ENCODE measurements around the gene ADSL.

ADSL gene

DNA sequence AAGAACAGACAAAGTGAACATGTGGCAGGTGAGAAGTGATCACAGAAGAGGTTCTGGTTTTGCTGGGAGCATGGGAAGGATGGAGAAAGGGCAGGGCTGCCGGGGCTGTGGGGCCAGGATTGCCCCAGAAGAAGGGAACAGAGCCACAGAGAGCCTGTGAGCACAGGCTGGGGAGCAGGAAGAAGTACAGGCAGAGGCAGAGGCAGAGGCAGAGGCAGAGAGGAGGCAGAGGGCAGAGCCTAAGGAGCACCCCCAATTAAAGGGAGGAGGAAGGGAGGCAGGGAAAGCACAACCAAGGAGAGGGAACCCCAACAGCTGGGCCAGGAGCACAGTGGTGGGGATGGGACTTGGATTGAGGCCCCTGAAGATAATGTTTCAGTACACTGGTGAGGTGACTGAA lies 75.6 kb downstream of the ADSL start:
- TF ChIP-seq, protein P1, sequence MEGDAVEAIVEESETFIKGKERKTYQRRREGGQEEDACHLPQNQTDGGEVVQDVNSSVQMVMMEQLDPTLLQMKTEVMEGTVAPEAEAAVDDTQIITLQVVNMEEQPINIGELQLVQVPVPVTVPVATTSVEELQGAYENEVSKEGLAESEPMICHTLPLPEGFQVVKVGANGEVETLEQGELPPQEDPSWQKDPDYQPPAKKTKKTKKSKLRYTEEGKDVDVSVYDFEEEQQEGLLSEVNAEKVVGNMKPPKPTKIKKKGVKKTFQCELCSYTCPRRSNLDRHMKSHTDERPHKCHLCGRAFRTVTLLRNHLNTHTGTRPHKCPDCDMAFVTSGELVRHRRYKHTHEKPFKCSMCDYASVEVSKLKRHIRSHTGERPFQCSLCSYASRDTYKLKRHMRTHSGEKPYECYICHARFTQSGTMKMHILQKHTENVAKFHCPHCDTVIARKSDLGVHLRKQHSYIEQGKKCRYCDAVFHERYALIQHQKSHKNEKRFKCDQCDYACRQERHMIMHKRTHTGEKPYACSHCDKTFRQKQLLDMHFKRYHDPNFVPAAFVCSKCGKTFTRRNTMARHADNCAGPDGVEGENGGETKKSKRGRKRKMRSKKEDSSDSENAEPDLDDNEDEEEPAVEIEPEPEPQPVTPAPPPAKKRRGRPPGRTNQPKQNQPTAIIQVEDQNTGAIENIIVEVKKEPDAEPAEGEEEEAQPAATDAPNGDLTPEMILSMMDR (IDR thresholded peaks at IDR 0.05; ENCODE audit: extremely low read depth, insufficient read depth, missing control alignments), result no peak
- no peak for DNase-seq (ENCODE audit: low spot score)
- in situ Hi-C loops (cut with MboI; ENCODE audit: low pct_unique_long_range_greater_than_20kb, low sequenced_read_pairs, unreplicated experiment), result no loop called here

DNA sequence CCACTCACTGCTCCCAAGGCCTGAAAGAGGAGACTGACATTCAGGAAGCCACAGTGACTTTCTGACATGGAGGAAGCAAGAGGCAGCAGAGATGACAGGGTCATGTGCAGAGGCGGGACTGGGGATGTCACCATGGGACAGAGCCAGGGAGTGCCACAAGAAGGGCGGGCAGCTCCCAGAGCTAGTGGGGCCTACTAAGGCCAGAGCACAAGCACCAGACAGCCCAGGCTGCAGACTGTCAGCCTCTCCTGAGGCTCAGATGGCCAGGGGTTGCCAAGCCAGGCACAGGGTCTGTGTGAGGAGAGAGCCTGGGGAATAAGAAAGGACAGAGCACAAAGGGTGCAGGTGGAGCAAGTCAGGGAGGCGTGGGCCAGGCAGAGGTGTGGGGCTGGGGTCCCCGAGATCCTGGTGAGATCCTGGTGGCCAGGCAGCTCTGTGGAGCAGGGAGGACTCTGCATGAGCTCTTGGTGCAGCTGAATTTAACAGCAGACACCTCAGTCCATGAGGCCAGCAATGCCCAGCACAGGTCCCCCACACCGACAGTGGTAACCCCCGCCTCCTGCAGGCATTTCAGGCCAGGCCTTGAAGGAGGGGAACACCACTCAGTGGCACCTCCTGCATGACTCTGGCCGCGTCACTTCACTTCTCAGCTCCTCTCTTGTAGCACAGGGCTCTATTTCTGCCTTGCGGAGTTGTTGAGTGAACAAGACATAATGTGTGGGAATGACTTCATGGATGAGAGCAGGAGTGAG lies 76.4 kb downstream of the ADSL start:
- in situ Hi-C loops (cut with MboI; ENCODE audit: low pct_unique_long_range_greater_than_20kb, low sequenced_read_pairs, unreplicated experiment), result no loop called here
- TF ChIP-seq, protein P1 (IDR thresholded peaks at IDR 0.05; ENCODE audit: extremely low read depth, insufficient read depth, missing control alignments), result no peak
- no peak for DNase-seq (ENCODE audit: low spot score)

DNA sequence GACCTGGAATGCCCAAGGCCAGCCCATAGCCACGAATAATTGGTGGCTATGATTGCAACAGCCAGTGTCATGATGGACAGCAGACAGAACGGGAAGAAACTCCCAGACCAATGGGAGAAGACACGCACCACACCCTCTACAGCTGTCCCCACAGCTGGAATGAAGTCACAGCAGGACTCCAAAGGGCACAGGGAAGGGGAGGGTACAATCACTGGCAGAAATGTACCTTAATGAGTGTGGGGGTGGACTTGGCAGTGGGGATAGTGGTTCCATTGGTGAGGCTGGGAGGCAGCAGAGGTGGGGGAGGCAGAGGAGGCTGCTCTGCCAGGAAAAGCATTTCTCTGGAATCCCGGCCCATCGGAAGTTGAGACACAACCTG lies 77.0 kb downstream of the ADSL start:
- DNase-seq (ENCODE audit: low spot score), result no peak
- in situ Hi-C loops (cut with MboI; ENCODE audit: low pct_unique_long_range_greater_than_20kb, low sequenced_read_pairs, unreplicated experiment), result no loop called here
- TF ChIP-seq, protein P1 (IDR thresholded peaks at IDR 0.05; ENCODE audit: extremely low read depth, insufficient read depth, missing control alignments), result no peak

DNA sequence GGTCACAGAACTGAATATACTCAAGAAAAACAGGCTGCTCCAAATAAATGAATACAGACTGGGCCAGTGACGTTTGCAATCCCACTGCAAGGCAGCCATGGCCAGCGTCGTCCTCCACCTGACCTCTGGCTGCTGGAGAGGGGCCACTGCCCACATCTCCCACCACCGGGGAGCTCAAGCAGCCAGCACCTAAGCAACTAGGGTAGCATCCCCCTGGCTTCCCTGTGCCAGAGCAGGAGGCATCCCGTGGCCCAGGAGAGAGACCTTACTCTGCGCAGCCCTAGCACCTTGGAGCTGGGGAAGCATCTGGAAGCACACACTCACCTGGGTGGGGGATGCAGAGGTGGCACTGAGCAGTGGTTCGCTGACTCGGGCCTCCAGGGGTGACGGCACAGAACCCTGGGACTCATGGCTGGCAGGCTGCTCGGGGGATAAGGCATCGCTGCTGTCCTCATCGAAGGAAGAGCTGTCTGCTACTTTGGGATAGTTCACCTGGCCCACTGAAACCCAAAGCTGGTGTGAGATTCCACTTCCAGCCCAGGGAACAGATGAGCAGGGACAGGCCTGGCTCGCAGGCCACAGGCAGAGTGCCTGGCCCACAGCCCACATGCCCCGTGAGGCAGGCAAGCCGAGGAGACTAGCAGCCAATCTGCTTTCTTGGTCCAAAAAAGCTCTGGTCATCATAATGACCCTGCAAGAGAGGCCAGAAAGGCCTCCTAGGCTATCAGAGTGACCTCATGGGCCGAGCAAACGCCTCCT lies 77.8 kb downstream of the ADSL start:
- no peak for DNase-seq (ENCODE audit: low spot score)
- in situ Hi-C loops (cut with MboI; ENCODE audit: low pct_unique_long_range_greater_than_20kb, low sequenced_read_pairs, unreplicated experiment), result no loop called here
- TF ChIP-seq, protein P1 (IDR thresholded peaks at IDR 0.05; ENCODE audit: extremely low read depth, insufficient read depth, missing control alignments), result no peak

DNA sequence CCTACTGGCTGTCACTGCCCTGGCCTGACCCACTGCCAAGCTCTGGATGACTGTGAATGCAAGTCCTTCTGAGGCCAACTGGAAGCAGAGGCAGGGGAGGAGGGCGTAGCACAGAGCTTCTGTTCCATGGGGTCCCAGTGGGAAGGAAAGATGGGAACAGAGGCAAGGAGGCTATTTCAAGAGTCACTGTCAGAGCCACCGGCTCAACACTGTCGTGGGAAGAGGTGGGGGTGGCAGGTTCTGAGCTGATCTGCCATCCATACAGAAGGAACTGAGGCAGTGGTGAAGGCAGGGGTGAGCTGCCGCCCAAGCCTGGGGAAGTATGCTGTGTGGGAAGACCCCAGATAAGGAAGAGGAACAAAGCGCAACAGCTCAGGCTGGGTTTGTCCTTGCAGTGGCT lies 78.8 kb downstream of the ADSL start:
- TF ChIP-seq, protein P1 (IDR thresholded peaks at IDR 0.05; ENCODE audit: extremely low read depth, insufficient read depth, missing control alignments), result no peak
- DNase-seq (ENCODE audit: low spot score), result no peak
- in situ Hi-C loops (cut with MboI; ENCODE audit: low pct_unique_long_range_greater_than_20kb, low sequenced_read_pairs, unreplicated experiment), result no loop called here

DNA sequence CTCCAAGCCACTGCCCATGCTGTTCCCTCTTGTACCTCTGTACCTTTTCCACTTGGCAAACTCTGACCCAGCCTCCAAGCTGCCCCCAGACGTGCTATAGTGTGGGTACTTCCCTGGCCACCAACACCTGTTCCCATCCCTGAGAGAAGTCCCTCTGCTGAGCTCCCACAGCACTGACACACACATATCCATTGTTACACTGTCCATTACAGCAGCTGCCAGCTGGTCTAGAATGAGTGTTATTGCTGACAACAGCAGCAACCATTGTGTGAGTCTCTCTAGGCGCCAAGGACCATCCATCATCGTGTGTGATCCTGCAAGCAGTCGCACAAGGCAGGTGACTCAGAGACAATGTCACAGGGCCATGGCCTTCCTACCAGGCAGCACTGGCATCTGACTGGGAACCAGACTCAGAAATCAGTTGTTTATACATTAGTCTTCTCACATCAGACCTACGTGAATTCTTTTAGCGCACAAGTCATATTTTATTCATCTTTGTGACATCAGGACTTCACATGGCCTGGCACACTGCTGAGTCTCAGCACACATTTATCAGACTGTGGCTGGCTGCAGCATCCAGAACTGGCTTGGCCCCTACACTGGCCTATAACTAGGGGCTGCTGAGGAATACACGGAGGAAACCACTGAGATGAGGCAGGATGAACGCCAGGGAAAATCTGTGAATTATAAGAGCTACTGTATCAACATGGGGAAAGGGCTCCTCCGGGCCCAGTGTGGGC lies 80.5 kb downstream of the ADSL start:
- DNase-seq (ENCODE audit: low spot score), result no peak
- in situ Hi-C loops (cut with MboI; ENCODE audit: low pct_unique_long_range_greater_than_20kb, low sequenced_read_pairs, unreplicated experiment), result no loop called here
- TF ChIP-seq, protein P1 (IDR thresholded peaks at IDR 0.05; ENCODE audit: extremely low read depth, insufficient read depth, missing control alignments), result no peak

Data from GM13977 (cell line).